ENCODE results near the gene SGCG.
"Not testable (repeated sequence)": the region's sequence is repeated elsewhere in the genome, so short reads cannot be mapped to it uniquely, and the experiment has no call there.

Gene SGCG, protein sequence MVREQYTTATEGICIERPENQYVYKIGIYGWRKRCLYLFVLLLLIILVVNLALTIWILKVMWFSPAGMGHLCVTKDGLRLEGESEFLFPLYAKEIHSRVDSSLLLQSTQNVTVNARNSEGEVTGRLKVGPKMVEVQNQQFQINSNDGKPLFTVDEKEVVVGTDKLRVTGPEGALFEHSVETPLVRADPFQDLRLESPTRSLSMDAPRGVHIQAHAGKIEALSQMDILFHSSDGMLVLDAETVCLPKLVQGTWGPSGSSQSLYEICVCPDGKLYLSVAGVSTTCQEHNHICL

DNA sequence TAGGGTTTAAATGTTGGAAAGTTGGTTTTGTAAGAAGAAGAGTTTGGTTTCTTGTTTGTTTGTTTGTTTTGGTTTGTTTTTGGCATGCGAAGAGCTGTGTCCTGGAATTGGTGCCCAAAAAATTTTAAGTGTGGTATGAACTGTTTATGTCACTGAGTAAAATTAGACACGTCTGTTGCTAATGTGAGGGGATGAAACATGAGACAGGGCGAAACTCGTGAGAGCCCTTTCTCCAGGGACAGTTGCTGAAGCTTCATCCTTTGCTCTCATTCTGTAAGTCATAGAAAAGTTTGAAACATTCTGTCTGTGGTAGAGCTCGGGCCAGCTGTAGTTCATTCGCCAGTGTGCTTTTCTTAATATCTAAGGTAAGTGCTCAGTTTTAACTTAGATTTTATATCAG lies at the start of gene SGCG:
SGCG (plus strand) TSS at position 269 of the 400 bp plus-strand sequence. CDS start 22,716 bp downstream, outside the sequence.
- no peak for DNase-seq (ENCODE audit: low spot score)

DNA sequence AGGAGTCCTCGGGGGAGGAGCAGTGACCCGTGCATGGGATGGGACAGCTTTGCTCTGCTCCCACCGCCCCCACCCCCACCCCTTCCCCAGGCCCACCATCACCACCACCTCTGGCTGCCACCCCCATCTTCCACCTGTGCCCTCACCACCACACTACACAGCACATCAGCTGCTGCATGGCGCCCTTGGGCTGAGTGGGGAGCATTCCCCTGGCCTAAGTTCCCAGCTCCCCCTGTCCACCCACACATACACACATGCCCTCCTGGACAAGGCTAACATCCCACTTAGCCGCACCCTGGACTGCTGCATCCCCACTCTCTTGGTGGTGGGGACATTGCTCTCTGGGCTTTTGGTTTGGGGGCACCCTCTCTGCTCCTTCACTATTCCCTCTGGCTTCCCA lies 46.2 kb upstream of the SGCG start:
- no peak for DNase-seq (ENCODE audit: low spot score)

DNA sequence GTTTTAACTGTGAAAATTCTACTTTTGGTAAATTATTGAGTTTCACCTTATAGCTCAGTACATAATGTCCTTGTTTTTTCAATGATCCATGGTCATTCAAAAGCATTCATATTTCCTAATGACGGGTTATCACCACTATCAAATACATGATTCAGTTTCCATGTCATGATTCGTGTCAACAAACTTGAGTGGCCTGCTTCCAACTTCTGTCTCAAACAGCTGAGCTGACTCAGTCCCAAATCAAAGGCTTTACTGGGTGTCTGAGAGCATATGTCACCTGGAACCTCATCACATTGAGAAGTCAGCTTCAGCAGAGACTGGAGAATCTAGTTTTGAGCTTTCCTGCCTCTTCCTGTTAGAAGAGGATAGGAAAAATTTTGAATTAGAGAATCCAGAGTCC lies 40.3 kb upstream of the SGCG start:
- DNase-seq (ENCODE audit: low spot score): no peak

DNA sequence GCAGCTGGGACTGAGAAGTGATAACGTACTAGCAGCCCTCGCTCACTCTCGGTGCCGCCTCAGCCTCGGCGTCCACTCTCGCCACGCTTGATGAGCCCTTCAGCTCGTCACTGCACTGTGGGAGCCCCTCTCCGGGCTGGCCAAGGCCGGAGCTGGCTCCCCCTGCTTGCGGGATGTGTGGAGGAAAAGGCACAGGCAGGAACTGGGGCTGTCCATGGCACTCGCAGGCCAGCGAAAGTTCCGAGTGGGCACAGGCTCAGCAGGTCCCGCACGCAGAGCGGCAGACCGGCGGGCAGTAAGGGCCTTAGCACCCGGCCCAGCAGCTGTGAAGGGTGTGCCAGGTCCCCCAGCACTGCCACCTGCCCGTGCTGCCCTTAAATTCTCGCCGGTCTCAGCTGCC lies 38.8 kb upstream of the SGCG start:
- DNase-seq (ENCODE audit: low spot score): no peak

DNA sequence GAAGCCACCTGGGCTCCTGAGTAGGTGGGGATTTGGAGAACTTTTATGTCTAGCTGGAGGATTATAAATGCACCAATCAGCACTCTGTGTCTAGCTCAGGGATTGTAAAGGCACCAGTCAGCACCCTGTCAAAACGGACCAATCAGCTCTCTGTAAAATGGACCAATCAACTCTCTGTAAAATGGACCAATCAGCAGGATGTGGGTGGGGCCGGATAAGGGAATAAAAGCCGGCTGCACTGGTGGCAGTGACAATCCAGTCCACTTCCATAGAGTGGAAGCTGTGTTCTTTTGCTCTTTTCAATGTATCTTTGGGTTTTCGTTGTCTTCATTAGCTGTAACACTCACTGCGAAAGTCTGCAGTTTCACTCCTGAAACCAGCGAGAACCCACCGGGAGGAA lies 38.2 kb upstream of the SGCG start:
- not testable (repeated sequence) for DNase-seq (ENCODE audit: low spot score)

DNA sequence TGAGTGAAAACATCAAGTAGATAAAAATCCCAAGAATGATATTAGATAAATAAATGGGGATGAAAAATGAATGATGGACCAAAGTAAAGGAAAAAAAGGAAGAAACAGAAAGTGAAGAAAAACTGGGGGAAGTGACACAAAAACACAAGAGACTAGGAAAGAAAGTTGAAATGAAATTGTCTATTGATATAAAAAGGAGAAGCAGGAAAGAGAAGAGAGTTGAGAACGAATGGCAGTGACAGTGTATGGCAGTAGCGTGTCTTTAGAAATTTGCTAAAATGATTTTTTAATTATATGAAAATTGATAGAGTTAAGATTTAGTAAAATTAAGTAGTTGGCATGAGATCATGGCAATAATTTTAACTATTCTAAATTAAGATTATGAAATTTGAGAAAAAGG lies 36.3 kb upstream of the SGCG start:
- no peak for DNase-seq (ENCODE audit: low spot score)

DNA sequence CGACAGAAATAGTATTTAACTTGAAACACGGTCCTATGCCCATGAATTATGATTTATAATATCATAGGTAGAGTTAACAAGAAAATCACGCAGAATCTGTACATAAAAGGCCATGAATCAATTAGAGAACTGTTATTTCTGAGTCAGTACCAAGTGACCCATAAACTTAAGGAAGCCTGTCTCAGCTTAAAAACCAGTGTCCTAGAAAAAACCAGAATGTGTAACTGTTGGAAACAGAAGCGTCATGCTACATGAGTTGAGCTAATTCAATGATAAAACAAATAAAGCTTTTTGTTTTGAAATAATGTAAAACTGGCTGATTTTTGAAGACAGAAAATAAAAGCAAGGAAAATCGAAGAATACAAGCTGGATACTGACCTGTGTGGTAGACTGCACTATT lies 34.8 kb upstream of the SGCG start:
- DNase-seq (ENCODE audit: low spot score): no peak

DNA sequence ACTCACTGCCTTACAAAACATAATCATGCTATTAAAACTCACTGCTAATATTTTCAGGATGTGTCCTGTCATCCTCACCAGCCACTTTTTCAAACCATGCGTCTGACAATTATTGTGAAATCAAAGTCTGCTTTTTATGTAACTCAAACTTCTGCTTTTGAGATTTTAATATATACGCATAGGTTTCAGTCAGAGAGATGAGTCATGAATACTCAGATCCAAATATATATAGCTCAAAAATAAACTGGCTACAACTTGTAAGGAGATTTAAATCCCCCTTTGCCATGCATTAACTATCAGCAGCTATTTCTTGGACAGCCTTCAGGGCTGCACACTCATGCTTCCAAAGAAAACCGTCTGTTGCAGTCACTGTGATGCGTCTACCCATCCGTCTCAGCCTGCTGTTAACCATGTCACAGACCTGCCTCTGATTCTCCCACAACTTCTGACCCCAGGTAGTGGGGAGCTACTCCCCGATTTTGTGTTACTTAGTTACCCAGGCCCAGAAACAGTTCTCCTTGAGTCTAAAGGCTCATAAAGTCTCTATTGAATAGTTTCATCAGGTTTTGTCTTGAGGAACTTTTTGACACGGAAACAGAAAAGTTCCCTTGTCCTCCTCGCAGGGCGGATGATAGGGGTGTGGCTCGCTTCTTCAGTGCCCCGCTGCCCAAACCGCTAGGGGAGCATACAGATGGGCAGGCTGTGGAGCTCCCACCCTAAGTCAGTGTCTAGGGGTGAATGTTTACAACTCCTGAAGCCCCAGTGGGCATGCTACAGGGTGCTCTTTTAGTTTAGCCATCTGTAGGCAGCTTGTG lies 33.8 kb upstream of the SGCG start:
- DNase-seq (ENCODE audit: low spot score): peak; percentile 25

DNA sequence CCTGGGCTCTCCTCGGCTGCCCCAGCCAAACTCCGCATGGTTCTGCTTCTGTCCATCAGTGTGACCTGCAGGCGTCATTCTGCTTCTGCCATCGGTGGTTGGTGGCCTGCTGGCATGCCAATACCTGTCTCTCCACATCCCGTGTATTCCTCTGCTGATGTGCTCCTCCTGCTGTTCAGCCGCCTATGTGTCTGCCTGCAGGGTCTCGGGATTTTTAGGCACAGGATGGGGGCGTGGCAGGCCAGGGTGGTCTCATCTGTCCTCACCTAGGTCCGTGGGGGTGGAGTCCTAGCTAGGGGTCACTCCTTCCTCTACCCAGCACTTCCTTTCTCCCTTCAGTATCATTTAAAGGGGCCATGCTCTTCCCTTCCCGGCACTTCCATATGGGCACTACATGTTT lies 33.0 kb upstream of the SGCG start:
- no peak for DNase-seq (ENCODE audit: low spot score)

DNA sequence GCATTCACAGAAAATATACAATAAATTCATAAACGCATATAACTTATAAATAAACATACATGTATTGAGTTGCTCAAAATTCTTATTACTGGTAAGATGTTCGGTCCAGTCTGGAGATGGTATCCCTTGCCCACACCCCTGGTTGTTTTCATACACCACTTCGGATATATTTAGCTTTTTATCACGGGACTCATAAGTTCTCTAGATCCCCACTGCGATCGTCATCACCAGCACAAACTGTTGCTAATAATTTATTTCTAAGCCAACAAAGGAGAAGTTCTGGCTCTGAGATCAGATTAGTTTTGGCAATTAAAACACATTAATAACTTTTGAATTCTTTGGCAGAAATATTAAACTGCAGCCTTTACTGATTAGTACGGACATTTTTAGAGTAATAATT lies 23.0 kb upstream of the SGCG start:
- DNase-seq (ENCODE audit: low spot score): no peak

DNA sequence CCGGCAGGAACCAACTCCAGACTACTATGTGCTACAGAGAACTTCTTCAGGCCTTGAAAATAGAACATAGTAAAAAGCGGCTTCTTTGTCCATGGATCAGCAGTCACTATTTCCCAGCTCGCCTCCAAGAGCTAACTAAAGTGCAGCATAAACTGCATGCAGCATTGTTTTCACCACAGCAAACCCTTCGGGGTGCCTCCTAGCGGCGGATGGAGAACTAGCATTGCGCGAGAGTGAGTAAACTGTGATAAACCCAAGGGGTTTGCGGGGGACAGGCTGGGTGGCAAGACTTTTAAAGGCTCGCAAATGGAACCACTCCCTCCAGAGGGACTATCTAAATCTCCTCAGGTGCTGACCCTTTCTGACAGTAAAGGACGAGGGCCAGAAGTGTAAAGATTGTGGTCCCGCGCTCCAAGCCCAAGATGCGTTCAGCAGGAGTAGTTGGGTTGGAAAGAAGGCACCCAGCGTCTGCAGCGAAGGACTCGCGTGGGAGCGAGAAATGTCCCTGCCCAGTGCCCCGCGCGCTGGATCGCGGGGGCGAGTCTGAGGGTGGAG lies 21.5 kb upstream of the SGCG start:
- no peak for DNase-seq (ENCODE audit: low spot score)

DNA sequence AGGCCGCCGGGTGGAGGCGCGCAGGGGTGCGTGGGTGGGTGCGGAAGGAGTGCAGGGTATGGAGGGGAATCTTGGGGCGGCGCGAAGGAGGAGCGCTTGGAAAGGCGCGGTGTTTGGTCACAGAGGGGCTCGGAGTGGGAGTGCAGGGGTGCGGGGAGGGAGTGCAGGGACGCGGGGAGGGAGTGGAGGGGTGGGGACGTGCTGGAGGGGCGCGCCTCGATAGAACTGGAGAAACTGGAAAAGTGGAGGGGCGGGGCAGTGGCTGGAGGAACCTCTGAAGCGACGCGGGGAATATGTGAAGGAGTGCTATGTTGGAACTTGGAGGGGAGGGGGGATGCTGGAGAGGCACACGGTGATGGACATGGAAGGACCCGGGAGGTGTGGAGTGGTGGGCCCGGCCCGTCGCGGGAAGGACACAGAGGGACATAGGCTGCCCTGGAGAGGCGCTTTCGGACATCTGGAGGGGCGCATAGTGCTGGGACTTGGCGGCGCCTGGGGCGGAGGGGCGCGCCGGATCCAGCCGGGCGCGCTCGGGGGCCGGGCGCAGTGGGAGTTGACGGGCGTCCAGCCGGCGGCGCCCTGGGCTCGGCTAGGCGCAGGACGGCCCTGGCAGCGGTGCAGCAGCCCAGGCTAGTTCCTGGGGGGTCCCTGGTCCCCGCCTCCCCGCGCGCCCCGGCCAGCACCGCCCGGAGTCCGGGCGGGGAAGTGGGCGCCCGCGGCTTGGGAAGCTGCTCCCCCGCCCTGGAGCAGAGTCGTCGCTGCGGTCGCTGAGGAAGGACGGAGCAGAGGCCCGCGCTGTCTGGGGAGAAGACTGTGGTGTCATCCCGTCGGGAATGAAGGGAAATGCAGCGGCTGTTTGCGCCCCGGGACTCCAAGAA lies 20.8 kb upstream of the SGCG start:
- no peak for DNase-seq (ENCODE audit: low spot score)

DNA sequence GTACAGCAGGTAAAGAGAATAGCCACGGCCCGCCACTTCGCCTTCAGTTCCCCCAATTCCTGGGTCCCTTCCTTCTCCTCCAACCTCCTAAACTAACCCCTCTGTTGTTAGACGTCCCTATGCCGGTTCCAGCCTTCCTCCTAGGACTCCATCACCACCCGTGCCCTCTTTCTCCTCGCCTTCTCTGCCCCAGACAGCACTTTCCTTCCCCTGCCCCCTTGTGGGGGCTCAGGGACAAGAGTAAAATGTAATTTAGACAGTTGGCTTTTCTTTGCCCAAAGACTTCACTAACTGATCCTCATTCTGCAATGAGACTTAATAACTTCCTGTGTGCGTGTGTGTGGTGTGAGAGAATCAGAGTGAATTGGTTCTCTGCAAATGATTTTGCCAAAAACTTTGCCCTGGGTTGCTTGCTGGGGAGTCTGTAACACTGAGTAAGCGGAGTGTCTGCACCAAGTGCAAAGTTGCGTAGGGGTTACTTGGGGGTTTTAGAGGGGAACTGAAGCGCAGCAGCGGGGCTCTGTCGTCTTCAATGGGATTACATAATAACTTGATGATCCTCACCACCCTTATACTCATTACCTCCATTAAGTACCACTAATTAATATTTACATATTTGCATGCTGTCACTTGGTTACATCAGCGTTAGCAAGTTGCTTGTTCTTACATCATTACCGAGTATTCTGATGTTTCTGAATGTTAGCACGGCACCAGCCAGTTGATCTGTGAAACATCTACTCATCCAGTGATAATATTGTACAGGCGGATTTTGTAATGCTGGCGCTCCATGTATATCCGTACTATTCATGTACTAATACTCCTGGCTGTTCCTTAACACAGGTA lies 19.9 kb upstream of the SGCG start:
- no peak for DNase-seq (ENCODE audit: low spot score)

DNA sequence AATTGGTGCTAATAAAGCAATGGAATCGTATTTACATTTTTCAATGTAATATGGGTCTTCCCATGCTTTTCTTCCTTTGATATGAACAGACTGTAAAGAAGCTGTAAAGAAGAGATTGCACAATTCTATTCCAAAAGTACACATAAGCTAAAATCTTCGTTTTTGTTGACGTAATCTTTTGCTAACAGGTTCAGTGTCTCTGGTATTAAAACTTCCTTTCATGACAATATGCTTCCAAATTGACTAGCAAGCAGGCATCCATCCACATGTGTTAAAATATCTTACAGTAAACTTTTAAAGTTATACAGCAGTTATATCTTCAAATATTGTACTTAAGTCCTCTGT lies 19.3 kb upstream of the SGCG start:
- no peak for DNase-seq (ENCODE audit: low spot score)

DNA sequence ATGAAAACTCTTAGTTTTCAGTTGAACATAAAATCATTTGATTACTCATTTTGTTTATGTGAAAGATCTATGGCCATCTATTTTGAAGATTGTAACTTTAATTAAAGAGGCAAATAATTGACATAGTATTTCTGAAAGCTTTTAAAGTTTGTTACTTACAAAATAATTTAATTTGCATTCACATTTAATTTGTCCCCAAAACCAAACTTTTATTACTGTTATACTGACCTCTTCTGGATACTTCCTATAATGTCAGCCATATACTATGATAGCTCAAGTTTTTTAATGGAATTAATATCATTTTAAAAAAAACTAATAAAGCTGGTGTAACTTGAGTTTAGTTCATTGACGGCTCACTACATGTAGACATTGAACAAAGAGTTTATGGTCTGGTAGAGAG lies 4.9 kb upstream of the SGCG start:
- no peak for DNase-seq (ENCODE audit: low spot score)

DNA sequence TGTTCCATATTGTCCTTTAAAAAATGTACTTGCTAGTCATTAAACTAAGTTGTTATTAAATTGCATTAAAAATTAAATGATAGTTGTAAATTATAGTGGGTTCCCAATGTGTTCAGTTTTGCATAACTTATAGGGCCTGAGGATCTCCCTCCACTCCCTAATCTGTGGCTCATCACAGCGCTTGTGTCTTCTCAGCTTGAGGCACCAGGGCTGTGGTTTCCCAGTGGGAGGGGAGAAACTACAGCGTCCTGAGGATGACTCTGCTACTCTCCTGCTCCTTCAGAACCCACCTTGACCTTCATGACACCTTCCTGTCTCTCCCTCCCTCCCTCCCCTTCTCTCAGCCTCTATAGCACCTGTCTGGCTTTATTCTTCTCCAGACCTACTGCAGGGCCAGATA lies 1.4 kb downstream of the SGCG start:
- no peak for DNase-seq (ENCODE audit: low spot score)

DNA sequence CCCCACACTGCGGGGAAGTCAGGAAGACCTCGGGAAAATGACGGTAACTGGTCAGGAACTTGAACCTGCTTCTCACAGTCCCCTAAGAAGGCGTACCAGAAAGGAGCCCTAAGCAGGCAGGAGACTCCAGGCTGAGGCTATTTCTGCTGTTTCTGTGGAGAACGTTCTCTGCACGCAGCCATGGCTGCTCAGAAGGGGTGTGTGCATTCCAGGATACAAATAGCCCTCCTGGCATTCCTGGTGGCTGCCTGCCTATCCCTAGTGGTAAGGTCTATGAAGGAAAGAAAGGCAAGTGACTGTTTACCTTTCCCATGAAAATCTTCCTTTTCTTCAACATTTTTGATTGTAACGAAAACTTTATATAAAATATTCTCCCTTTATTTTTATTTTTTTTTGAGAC lies 2.5 kb downstream of the SGCG start:
- no peak for DNase-seq (ENCODE audit: low spot score)

DNA sequence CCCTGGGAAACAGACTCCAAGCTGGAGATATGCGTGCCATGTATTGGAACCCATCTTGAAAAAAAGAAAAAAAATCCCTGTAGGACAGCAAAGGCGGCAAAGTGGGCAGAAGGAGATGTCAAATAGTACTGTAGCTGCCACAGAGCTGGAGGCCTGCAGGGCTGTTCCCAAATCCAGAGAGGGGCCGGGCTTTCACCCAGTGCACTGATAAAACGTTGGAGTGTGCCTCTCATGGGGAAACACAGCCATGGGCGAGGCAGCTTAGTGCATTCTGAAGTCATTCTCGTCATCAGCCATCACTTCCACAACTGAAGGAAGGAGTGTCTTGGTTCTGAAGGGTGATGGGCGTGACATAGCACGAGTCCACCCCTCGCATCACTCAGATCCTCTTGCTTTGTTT lies 4.8 kb downstream of the SGCG start:
- DNase-seq (ENCODE audit: low spot score): no peak

DNA sequence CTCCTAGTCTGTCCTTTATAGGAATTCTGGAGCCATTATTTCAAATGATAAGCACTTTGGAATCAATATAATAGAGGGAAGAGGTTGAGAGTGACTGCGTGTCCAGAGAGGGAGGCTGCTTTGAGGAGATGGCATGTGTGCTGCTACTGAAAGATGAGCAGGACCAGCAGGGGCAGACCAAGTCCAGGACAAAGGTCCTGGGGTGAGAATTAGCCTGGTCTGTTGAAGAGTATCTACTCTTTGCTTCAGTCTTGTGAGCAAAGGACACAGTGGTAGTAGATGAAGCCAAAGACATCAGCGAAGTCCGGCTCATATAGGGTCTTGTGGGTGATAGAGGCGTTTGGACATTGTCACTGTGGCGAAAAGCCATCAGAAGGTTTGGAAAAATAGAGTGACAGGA lies 21.1 kb downstream of the SGCG start:
- no peak for DNase-seq (ENCODE audit: low spot score)

DNA sequence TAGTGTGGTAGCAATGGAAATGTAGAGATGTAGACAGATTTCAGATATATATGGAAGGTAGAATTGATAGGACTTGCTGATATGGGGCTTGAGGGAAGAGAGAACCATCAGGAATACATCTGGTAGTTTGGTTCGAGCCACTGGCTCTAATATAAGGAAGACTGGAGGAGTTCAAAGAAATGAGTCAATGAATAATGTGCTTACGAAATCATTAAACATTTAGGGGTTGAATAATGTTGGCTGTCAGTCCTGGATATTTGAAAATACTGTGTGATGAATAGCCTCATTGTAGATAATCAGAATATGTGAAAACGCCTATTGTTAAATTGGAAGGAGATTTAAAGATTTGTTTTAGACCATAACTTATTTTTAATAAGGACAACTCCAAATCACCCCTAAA lies 21.6 kb downstream of the SGCG start:
- no peak for DNase-seq (ENCODE audit: low spot score)

DNA sequence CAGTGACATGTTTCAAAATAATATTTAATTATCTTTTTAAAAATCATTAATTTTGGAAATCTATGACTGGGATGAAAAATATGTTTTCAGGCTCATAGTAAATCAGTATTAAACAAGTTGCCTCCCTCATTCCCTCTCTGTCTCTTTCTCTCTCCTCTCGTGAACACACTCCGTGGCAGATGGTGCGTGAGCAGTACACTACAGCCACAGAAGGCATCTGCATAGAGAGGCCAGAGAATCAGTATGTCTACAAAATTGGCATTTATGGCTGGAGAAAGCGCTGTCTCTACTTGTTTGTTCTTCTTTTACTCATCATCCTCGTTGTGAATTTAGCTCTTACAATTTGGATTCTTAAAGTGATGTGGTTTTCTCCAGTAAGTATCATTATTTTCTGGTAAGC lies 22.7 kb downstream of the SGCG start:
- no peak for DNase-seq (ENCODE audit: low spot score)

DNA sequence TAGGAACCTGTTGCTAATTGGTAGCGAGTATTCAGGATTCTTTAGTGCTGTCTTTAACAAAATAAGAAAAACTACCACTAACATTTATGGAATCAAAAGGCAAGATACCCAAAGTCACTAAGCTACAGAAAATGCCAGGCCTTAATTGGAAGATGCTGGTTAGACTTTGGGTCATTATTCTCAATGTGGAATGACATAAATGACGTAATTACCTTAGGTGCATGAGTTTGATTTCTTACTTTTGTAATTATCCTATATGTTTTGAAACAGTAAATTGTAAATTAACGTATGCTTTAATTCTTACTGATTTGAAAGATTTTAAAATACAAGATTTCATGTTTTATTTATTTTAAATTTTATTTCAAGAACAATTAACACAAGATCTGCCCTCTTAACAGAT lies 25.0 kb downstream of the SGCG start:
- DNase-seq (ENCODE audit: low spot score): no peak

All from putamen (tissue), 1 donor.